Activated B cell treated with CpG ODN at 0.5 μM for 24 hours (primary cell): Measurements from ENCODE around the gene MCF2L. TPM values are rescaled to one million over a fixed set of nuclear protein-coding genes. Genes with fewer than 3 reads are reported as not detected.

Experiments used
- ATAC-seq: fragments of 200-7000 bp; cut with Tn5 transposase; one replicate; pipeline ENCODE4 v1.10.0; 2021; ENCODE audit warnings: low read depth, mild to moderate bottlenecking, moderate library complexity
- CTCF ChIA-PET: fragments of 350-600 bp; sonication (Branson Sonifier 250); formaldehyde crosslinking; loops from one replicate; lab custom pipeline; 2021; ENCODE audit warnings: antibody characterized with exemption; lab: Charles Lee
- POLR2A ChIA-PET: fragments of 350-600 bp; sonication (Branson Sonifier 250); formaldehyde crosslinking; loops from one replicate; lab custom pipeline; 2021; ENCODE audit warnings: antibody characterized with exemption; lab: Charles Lee
- DNase-seq: peaks from one replicate; pipeline ENCODE4 v3.0.0; 2022
- H3K27ac Mint-ChIP-seq: one replicate; pipeline ENCODE4 v1.8.0; 2020; ENCODE audit warnings: mixed read lengths
- H3K27me3 Mint-ChIP-seq: one replicate; pipeline ENCODE4 v1.8.0; 2021; ENCODE audit warnings: mixed read lengths
- H3K36me3 Mint-ChIP-seq: one replicate; pipeline ENCODE4 v1.8.0; 2021; ENCODE audit warnings: low read depth, mixed read lengths
- H3K4me1 Mint-ChIP-seq: one replicate; pipeline ENCODE4 v1.8.0; 2021; ENCODE audit warnings: mixed read lengths
- H3K4me3 Mint-ChIP-seq: one replicate; pipeline ENCODE4 v1.8.0; 2020; ENCODE audit warnings: mild to moderate bottlenecking, mixed read lengths
- H3K9me3 Mint-ChIP-seq: one replicate; pipeline ENCODE4 v1.8.0; 2020; ENCODE audit warnings: mixed read lengths
- CTCF ChIP-seq: fragments of 200-600 bp; IDR thresholded peaks from one replicate; pipeline ENCODE4 v1.8.0; 2022; ENCODE audit warnings: antibody characterized with exemption, mild to moderate bottlenecking
- intact Hi-C: fragments of 100-400 bp; cut with micrococcal nuclease; formaldehyde crosslinking; loops from one replicate; pipeline ENCODE4 v1.15.1; 2024
- total RNA-seq: library from RNA; stranded (reverse); gene quantifications from 2 replicates; pipeline ENCODE4 v1.2.3, GENCODE V29; 2022

MCF2L gene
- total RNA-seq, 1 donor from 2014 or later, result 3.4 TPM

DNA sequence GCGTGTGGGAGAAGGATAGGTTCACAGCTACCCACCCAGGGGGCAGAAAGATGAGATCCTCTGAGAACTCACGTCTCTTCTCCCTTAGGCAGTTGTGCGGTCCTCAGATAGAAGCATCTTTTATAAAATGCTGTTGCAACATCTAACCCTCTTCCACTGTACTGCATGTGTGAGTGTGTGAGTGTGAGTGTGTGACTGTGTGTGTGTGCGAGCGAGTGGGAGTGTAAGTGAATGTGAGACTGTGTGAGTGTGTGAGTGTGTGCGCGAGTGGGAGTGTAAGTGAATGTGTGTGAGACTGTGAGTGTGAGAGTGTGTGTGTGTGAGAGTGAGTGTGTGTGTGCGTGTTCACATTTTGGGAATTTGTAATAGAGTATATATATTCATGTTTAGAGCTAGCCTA is 81.0 kb downstream of the MCF2L start:
- Mint-ChIP-seq H3K27me3 (no peaks in the 10 kb centered on the region), H3K36me3 (peaks cover 12% of the 10 kb centered on the region), H3K9me3 (no peaks in the 10 kb centered on the region), H3K27ac (no peak overlapping the region), H3K4me1 (no peaks in the 10 kb centered on the region), H3K4me3 (no peak overlapping the region)
- ATAC-seq (no peak), DNase-seq (no peak)
- ChIA-PET POLR2A (no interaction called here), CTCF (no interaction called here)
- intact Hi-C loops, result no loop called here
- TF ChIP-seq CTCF, result no peak

DNA sequence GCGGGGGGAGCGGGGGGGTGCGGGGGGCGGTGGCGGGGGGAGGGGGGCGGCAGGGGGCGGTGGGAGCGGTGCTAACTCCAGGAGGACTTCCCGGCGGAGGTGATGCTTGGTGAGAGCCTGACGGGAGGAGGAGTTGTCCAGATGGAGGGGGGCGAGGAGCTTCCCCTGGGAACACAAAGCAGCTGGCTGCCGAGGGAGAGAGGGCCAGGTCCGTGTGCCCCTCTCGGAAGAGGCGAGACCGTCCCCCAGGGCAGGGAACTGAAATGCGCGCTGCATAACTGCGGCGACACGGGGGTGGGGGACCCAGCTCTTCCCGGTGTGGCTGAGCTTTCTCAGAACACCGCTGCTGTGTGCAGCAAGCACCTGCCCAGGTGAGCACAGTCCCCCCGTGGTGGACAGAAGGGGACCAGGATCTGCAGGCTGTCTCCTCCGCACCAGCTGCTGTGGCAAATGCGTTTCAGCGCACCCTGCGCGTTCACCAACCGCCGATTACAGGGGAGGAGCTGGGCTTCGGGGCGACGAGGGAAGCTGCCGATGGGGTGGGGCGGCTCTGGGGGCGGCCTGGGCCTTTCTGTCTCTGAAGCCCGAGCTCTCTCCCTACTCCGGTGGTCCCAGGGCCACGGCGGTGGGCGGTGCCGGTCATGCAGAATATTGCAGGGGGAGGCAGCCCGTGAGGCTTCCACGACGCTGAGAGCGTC is 81.9 kb downstream of the MCF2L start:
- no peaks in the 10 kb centered on the region for H3K4me1 Mint-ChIP-seq
- H3K4me3 Mint-ChIP-seq, result no peak overlapping the region
- intact Hi-C loops, result no loop called here
- no peaks in the 10 kb centered on the region for H3K27me3 Mint-ChIP-seq
- no peak for DNase-seq
- POLR2A ChIA-PET, result no interaction called here
- no peak overlapping the region for H3K27ac Mint-ChIP-seq
- peaks cover 7% of the 10 kb centered on the region for H3K36me3 Mint-ChIP-seq
- H3K9me3 Mint-ChIP-seq, result no peaks in the 10 kb centered on the region
- no peak for TF ChIP-seq CTCF
- no peak for ATAC-seq
- CTCF ChIA-PET, result no interaction called here

DNA sequence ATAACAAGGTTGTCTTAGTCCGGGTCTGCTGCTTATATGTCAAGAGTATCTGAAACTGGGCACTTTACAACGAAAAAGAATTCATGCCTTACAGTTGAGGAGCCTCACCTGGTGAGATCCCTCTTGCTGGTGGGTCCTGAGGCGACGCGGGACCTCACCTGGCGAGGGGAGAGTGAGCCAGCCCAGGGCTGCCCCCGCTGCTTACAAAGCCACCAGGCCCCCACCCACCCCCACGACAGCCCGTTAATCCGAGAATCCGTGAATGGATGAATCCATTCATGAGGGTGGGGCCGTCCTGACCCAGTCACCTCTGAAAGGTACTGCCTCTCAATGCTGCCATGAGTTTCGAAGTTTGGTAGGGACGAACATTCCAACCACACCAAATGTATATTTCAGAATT is 82.6 kb downstream of the MCF2L start:
- no peak overlapping the region for H3K4me3 Mint-ChIP-seq

GRCh38 chr13:113052206-113052605 is 83.2 kb downstream of the MCF2L start:
- no peak overlapping the region for H3K27ac Mint-ChIP-seq
- no peak overlapping the region for H3K4me3 Mint-ChIP-seq
- no peak for DNase-seq
- intact Hi-C loops, result no loop called here
- no peak for TF ChIP-seq CTCF
- no peaks in the 10 kb centered on the region for H3K9me3 Mint-ChIP-seq
- H3K4me1 Mint-ChIP-seq, result no peaks in the 10 kb centered on the region
- ATAC-seq, result no peak
- H3K36me3 Mint-ChIP-seq, result peaks cover 2% of the 10 kb centered on the region
- ChIA-PET CTCF (no interaction called here), POLR2A (no interaction called here)
- H3K27me3 Mint-ChIP-seq, result no peaks in the 10 kb centered on the region

More for the DNA sequence above, 82.6 kb downstream of the MCF2L start:
- CTCF ChIA-PET, result no interaction called here
- intact Hi-C loops, result no loop called here
- TF ChIP-seq CTCF, result no peak
- ATAC-seq, result no peak
- Mint-ChIP-seq H3K27me3 (no peaks in the 10 kb centered on the region), H3K4me1 (no peaks in the 10 kb centered on the region), H3K27ac (no peak overlapping the region), H3K36me3 (peaks cover 6% of the 10 kb centered on the region), H3K9me3 (no peaks in the 10 kb centered on the region)
- DNase-seq, result no peak
- POLR2A ChIA-PET, result no interaction called here

- no peaks in the 10 kb centered on the region for H3K27me3 Mint-ChIP-seq
- POLR2A ChIA-PET, result no interaction called here
- H3K9me3 Mint-ChIP-seq, result no peaks in the 10 kb centered on the region
- H3K4me1 Mint-ChIP-seq, result no peaks in the 10 kb centered on the region
- no peak for DNase-seq
- no peak for ATAC-seq
- no peak for TF ChIP-seq CTCF
- no peaks in the 10 kb centered on the region for H3K36me3 Mint-ChIP-seq
- no peak overlapping the region for H3K4me3 Mint-ChIP-seq
- intact Hi-C loops, result no loop called here
- H3K27ac Mint-ChIP-seq, result no peak overlapping the region
- CTCF ChIA-PET, result no interaction called here
These were observed 84.0 kb downstream of the MCF2L start for GRCh38 chr13:113052971-113053370.
